Parathyroid adenoma (tissue), 2 donors: ENCODE measurements around the gene IL23R.

Experiments used
- H2AFZ ChIP-seq: fragments of 300-600 bp; sonication (generic); one replicate; pipeline ENCODE4 v1.7.0; 2017; ENCODE audit warnings: antibody characterized with exemption, mild to moderate bottlenecking
- H3K27ac ChIP-seq: fragments of 300-600 bp; sonication (generic); one replicate; pipeline ENCODE4 v1.7.0; 2017
- H3K27me3 ChIP-seq: fragments of 300-600 bp; sonication (generic); one replicate; pipeline ENCODE4 v1.7.0; 2017; ENCODE audit warnings: low read length; ENCODE audit not compliant: control insufficient read depth, insufficient read depth
- H3K36me3 ChIP-seq: fragments of 300-600 bp; sonication (generic); one replicate; pipeline ENCODE4 v1.7.0; 2017; ENCODE audit warnings: low read length; ENCODE audit not compliant: control insufficient read depth, insufficient read depth
- H3K4me1 ChIP-seq: fragments of 300-600 bp; sonication (generic); one replicate; pipeline ENCODE4 v1.7.0; 2017; ENCODE audit warnings: control low read depth
- H3K4me2 ChIP-seq: fragments of 300-600 bp; sonication (generic); one replicate; pipeline ENCODE4 v1.7.0; 2017; ENCODE audit warnings: low read length
- H3K4me3 ChIP-seq: fragments of 300-600 bp; sonication (generic); one replicate; pipeline ENCODE4 v1.7.0; 2017; ENCODE audit warnings: low read depth, low read length
- H3K79me2 ChIP-seq: fragments of 300-600 bp; sonication (generic); one replicate; pipeline ENCODE4 v1.7.0; 2017; ENCODE audit warnings: control low read depth
- H3K9ac ChIP-seq: fragments of 300-600 bp; sonication (generic); one replicate; pipeline ENCODE4 v1.7.0; 2017; ENCODE audit warnings: mild to moderate bottlenecking
- H3K9me3 ChIP-seq: fragments of 300-600 bp; sonication (generic); one replicate; pipeline ENCODE4 v1.7.0; 2017; ENCODE audit warnings: low read length; ENCODE audit not compliant: control insufficient read depth
- TF ChIP-seq, protein P1 (sequence below): fragments of 300-600 bp; sonication (generic); IDR thresholded peaks from one replicate; pipeline ENCODE4 v1.7.0; 2017; ENCODE audit warnings: antibody characterized with exemption, mild to moderate bottlenecking
- donor health status: primary hyperparathyroidism.

The IL23R gene

DNA sequence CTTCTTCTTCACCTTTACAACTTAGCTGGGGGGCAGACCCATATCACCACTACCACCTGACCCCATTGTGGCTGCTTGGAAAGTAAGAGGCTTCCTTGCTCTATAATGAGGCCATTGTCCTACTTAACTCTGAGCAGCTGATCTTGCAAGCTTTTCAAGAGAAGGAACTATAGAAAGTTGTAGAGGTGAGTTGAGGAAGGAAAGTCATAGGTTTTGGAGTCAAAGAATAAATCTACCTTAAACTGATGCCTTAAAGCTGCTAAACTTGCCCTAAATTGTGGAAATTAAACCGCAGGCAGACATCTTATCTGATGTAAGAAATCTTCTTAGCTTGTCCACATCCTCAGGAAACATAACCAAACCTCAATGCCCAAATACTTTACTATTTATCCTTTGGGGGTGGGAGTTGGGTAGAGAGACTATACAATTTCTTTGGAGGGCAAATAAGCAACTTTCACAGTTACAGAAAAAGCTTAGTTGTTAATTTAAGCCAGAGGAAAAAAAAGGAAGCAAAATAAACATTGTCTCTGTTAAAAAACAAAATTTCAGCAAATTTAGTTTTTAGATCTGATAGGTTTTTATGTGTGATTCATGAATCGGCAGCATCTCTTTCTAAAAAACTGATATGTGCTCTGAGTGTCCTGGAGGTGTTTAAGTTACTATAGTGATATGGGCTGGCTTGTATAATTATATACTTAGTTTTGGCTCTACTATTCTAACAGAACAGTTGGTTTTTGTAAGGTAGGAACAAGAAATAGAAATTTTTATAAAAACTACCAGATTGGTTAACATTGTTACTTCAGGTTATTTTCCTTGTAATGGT is 4.7 kb downstream of the IL23R start:
- H3K4me3 ChIP-seq, result no peak overlapping the region
- no peaks in the 10 kb centered on the region for H3K9me3 ChIP-seq
- H3K4me1 ChIP-seq, result no peaks in the 10 kb centered on the region
- no peak overlapping the region for H3K27ac ChIP-seq
- no peaks in the 10 kb centered on the region for H3K27me3 ChIP-seq
- H2AFZ ChIP-seq, result no peak overlapping the region
- H3K79me2 ChIP-seq, result no peaks in the 10 kb centered on the region
- no peaks in the 10 kb centered on the region for H3K36me3 ChIP-seq
- no peak overlapping the region for H3K4me2 ChIP-seq
- H3K9ac ChIP-seq, result no peak overlapping the region
- TF ChIP-seq, protein P1, sequence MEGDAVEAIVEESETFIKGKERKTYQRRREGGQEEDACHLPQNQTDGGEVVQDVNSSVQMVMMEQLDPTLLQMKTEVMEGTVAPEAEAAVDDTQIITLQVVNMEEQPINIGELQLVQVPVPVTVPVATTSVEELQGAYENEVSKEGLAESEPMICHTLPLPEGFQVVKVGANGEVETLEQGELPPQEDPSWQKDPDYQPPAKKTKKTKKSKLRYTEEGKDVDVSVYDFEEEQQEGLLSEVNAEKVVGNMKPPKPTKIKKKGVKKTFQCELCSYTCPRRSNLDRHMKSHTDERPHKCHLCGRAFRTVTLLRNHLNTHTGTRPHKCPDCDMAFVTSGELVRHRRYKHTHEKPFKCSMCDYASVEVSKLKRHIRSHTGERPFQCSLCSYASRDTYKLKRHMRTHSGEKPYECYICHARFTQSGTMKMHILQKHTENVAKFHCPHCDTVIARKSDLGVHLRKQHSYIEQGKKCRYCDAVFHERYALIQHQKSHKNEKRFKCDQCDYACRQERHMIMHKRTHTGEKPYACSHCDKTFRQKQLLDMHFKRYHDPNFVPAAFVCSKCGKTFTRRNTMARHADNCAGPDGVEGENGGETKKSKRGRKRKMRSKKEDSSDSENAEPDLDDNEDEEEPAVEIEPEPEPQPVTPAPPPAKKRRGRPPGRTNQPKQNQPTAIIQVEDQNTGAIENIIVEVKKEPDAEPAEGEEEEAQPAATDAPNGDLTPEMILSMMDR, result no peak

DNA sequence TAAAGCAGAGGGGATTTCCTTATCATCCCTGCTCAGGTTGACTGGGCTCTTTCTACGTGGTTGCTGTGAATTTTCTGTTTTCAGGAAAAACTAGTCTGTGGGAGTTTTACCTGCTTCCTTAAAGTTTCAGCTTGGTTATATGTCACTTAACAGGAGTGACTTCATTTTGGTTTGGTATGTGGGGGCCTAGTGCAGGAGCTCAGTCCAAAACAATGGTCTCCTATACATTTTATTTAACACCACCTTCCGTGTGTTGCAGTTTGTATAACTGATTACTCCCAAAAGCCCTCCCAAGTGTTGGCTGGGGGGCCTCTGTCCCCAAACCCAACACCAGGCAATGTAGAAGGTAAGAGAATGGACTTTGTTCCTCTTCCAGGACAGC is 5.3 kb downstream of the IL23R start:
- Histone ChIP-seq H2AFZ (no peak overlapping the region), H3K4me1 (no peaks in the 10 kb centered on the region), H3K9me3 (no peaks in the 10 kb centered on the region), H3K27me3 (no peaks in the 10 kb centered on the region), H3K79me2 (no peaks in the 10 kb centered on the region), H3K9ac (no peak overlapping the region), H3K4me2 (no peak overlapping the region), H3K36me3 (no peaks in the 10 kb centered on the region), H3K27ac (no peak overlapping the region), H3K4me3 (no peak overlapping the region)
- TF ChIP-seq, protein P1, result no peak

DNA sequence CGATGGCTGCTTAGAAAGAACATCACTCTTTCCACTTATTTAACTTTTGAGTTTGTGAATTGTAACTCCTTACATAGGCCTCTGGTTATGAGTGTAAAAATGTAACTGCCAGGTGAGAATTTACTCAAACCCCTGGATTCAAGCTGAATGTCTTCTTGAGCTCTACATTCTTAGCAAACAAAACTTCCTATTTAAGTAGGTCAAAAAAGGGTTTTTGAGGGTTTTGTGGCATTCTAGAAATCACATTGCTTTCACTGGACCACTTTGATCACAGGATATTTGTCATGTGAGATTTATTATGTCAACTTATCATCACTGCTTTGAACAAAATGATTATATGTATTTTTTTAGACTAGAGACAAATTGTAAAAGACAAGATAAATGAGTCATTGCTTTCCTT is 5.7 kb downstream of the IL23R start:
- no peak overlapping the region for H3K4me2 ChIP-seq
- no peak overlapping the region for H2AFZ ChIP-seq
- TF ChIP-seq, protein P1, result no peak
- H3K36me3 ChIP-seq, result no peaks in the 10 kb centered on the region
- H3K9ac ChIP-seq, result no peak overlapping the region
- no peak overlapping the region for H3K4me3 ChIP-seq
- H3K9me3 ChIP-seq, result no peaks in the 10 kb centered on the region
- no peak overlapping the region for H3K27ac ChIP-seq
- no peaks in the 10 kb centered on the region for H3K4me1 ChIP-seq
- no peaks in the 10 kb centered on the region for H3K79me2 ChIP-seq
- H3K27me3 ChIP-seq, result no peaks in the 10 kb centered on the region

DNA sequence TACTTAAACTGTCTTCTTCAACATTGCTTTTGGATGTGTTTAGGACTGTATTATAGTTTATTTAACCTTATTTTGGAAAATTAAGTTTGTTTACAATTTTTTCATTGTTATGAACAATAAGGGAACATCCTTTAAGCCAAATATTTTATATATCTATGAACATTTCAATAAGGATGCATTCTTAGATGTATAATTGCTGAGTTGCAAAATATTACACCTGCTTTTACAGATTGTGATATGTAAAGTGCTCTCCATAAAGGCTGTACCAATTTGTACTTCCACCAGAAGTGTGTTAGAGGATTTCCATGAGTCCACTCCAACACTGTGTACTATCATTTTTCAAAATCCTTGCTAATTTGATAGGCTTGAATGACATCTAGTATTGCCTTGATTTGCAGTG is 7.7 kb downstream of the IL23R start:
- Histone ChIP-seq H3K9me3 (no peaks in the 10 kb centered on the region), H3K4me3 (no peak overlapping the region), H3K79me2 (no peaks in the 10 kb centered on the region), H2AFZ (no peak overlapping the region), H3K36me3 (no peaks in the 10 kb centered on the region), H3K9ac (no peak overlapping the region), H3K4me1 (no peaks in the 10 kb centered on the region), H3K27me3 (no peaks in the 10 kb centered on the region), H3K4me2 (no peak overlapping the region), H3K27ac (no peak overlapping the region)
- TF ChIP-seq, protein P1, result no peak

DNA sequence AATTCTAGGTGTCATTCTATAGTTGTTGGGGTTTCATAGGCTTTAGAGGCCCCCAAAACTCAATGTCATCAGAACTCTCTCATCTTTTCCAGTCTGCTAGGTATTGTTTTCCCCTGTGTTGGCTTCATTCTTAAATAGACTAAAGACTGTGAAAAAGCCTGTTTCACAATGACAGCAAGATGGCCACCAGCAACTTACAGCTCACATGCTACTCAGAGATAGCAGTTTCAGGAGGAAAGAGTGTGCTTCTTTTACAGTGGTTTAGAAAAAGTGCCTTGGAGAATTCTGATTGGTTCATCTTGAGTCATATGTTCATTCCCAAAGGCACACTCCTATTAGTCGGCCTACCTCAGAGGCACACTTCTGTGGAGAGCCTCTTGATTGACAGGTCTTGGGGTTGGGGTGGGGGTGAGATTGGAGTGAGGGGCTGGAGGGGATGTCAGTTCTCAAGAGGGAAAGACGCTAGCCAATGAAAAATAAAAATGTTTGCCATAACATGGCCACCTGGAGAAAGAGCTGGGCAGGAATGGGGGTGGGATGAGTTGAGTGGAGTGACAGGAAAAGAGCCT is 8.5 kb downstream of the IL23R start:
- TF ChIP-seq, protein P1, result no peak
- Histone ChIP-seq H3K9me3 (no peaks in the 10 kb centered on the region), H3K79me2 (no peaks in the 10 kb centered on the region), H3K4me1 (no peaks in the 10 kb centered on the region), H3K4me2 (no peak overlapping the region), H3K27ac (no peak overlapping the region), H3K36me3 (no peaks in the 10 kb centered on the region), H2AFZ (no peak overlapping the region), H3K9ac (no peak overlapping the region), H3K4me3 (no peak overlapping the region), H3K27me3 (no peaks in the 10 kb centered on the region)
